Liver (tissue), 3 donors: Measurements from ENCODE around the gene NEUROG1.

Experiments used
- SP1 ChIP-seq: IDR thresholded peaks from 2 replicates; pipeline ENCODE4 v1.6.1; 2018; ENCODE audit warnings: antibody characterized with exemption, mild to moderate bottlenecking
- TAF1 ChIP-seq: conservative IDR thresholded peaks from 2 replicates; pipeline ENCODE4 v1.6.1; 2016; ENCODE audit warnings: antibody characterized with exemption, mild to moderate bottlenecking
- TF ChIP-seq, protein P1 (sequence below): fragments of 150-350 bp; IDR thresholded peaks from 2 replicates; pipeline ENCODE4 v1.5.1; 2017; ENCODE audit warnings: improper control_type of control experiment, low read depth, low read length; ENCODE audit not compliant: missing input control
- TF ChIP-seq, protein P2 (sequence below): IDR thresholded peaks from 2 replicates; pipeline ENCODE4 v1.6.1; 2016; ENCODE audit warnings: antibody characterized with exemption, mild to moderate bottlenecking
- TF ChIP-seq, protein P3 (sequence below): IDR thresholded peaks from 2 replicates; pipeline ENCODE4 v1.6.1; 2016; ENCODE audit warnings: antibody characterized with exemption
- donor health status: healthy.
- donor health status: healthy.

DNA sequence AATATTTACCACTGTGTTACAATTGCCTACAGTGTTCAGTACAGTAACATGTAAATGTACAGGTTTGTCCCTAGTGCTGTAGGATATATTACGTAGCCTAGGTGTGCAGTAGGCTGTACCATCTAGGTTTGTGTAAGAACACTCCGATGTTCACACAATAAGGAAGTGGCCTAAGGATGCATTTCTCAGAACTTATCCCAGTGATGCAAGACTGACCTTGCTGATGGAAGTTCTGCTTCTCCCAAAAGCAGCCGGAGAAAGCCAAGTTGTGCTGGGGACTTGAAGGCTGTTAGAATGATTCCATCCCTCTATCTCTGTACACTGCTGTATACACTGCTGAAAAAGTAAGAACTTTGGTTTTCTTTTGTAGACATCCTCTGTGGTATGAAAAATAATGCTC lies 21.6 kb downstream of the NEUROG1 start:
- TF ChIP-seq, protein P1, sequence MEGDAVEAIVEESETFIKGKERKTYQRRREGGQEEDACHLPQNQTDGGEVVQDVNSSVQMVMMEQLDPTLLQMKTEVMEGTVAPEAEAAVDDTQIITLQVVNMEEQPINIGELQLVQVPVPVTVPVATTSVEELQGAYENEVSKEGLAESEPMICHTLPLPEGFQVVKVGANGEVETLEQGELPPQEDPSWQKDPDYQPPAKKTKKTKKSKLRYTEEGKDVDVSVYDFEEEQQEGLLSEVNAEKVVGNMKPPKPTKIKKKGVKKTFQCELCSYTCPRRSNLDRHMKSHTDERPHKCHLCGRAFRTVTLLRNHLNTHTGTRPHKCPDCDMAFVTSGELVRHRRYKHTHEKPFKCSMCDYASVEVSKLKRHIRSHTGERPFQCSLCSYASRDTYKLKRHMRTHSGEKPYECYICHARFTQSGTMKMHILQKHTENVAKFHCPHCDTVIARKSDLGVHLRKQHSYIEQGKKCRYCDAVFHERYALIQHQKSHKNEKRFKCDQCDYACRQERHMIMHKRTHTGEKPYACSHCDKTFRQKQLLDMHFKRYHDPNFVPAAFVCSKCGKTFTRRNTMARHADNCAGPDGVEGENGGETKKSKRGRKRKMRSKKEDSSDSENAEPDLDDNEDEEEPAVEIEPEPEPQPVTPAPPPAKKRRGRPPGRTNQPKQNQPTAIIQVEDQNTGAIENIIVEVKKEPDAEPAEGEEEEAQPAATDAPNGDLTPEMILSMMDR = no peak
- TF ChIP-seq, protein P2, sequence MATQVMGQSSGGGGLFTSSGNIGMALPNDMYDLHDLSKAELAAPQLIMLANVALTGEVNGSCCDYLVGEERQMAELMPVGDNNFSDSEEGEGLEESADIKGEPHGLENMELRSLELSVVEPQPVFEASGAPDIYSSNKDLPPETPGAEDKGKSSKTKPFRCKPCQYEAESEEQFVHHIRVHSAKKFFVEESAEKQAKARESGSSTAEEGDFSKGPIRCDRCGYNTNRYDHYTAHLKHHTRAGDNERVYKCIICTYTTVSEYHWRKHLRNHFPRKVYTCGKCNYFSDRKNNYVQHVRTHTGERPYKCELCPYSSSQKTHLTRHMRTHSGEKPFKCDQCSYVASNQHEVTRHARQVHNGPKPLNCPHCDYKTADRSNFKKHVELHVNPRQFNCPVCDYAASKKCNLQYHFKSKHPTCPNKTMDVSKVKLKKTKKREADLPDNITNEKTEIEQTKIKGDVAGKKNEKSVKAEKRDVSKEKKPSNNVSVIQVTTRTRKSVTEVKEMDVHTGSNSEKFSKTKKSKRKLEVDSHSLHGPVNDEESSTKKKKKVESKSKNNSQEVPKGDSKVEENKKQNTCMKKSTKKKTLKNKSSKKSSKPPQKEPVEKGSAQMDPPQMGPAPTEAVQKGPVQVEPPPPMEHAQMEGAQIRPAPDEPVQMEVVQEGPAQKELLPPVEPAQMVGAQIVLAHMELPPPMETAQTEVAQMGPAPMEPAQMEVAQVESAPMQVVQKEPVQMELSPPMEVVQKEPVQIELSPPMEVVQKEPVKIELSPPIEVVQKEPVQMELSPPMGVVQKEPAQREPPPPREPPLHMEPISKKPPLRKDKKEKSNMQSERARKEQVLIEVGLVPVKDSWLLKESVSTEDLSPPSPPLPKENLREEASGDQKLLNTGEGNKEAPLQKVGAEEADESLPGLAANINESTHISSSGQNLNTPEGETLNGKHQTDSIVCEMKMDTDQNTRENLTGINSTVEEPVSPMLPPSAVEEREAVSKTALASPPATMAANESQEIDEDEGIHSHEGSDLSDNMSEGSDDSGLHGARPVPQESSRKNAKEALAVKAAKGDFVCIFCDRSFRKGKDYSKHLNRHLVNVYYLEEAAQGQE = no peak
- TF ChIP-seq SP1 (no peak), TAF1 (no peak)
- TF ChIP-seq, protein P3, sequence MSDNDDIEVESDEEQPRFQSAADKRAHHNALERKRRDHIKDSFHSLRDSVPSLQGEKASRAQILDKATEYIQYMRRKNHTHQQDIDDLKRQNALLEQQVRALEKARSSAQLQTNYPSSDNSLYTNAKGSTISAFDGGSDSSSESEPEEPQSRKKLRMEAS = no peak
